GM12874 (cell line): Measurements from ENCODE around the gene ABCA9.

ENCODE experiments used
- TF ChIP-seq, protein P1 (sequence below): IDR thresholded peaks from 2 replicates; pipeline ENCODE4 v1.5.1; 2011; ENCODE audit warnings: low read depth, mild to moderate bottlenecking, control low read depth, low read length, moderate library complexity; ENCODE audit not compliant: insufficient read depth

Gene ABCA9, protein sequence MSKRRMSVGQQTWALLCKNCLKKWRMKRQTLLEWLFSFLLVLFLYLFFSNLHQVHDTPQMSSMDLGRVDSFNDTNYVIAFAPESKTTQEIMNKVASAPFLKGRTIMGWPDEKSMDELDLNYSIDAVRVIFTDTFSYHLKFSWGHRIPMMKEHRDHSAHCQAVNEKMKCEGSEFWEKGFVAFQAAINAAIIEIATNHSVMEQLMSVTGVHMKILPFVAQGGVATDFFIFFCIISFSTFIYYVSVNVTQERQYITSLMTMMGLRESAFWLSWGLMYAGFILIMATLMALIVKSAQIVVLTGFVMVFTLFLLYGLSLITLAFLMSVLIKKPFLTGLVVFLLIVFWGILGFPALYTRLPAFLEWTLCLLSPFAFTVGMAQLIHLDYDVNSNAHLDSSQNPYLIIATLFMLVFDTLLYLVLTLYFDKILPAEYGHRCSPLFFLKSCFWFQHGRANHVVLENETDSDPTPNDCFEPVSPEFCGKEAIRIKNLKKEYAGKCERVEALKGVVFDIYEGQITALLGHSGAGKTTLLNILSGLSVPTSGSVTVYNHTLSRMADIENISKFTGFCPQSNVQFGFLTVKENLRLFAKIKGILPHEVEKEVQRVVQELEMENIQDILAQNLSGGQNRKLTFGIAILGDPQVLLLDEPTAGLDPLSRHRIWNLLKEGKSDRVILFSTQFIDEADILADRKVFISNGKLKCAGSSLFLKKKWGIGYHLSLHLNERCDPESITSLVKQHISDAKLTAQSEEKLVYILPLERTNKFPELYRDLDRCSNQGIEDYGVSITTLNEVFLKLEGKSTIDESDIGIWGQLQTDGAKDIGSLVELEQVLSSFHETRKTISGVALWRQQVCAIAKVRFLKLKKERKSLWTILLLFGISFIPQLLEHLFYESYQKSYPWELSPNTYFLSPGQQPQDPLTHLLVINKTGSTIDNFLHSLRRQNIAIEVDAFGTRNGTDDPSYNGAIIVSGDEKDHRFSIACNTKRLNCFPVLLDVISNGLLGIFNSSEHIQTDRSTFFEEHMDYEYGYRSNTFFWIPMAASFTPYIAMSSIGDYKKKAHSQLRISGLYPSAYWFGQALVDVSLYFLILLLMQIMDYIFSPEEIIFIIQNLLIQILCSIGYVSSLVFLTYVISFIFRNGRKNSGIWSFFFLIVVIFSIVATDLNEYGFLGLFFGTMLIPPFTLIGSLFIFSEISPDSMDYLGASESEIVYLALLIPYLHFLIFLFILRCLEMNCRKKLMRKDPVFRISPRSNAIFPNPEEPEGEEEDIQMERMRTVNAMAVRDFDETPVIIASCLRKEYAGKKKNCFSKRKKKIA (N-terminal part only)

DNA sequence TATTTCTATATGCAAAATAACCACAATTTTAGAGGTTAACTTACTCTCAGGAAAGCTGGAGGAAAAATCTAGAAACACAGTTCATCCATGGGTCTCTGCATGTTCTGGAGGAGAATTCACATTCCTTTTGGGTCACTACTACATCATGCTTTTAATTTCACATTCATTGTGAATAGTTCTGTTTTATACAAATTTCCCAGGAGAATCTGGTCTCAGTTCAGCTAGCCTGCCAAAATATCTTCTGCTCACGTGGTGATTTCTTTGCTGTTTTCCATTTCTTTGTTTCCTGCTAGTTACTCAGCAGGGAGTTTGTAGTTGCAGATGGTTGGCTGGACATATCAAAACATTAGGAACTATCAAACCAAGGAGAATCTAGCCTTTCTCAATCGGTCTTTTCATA lies at the start of gene ABCA9:
Gene ABCA9 (minus strand): TSS at position 106 of the 400 bp plus-strand sequence. CDS start 9,801 bp downstream, outside the sequence.
- TF ChIP-seq, protein P1, sequence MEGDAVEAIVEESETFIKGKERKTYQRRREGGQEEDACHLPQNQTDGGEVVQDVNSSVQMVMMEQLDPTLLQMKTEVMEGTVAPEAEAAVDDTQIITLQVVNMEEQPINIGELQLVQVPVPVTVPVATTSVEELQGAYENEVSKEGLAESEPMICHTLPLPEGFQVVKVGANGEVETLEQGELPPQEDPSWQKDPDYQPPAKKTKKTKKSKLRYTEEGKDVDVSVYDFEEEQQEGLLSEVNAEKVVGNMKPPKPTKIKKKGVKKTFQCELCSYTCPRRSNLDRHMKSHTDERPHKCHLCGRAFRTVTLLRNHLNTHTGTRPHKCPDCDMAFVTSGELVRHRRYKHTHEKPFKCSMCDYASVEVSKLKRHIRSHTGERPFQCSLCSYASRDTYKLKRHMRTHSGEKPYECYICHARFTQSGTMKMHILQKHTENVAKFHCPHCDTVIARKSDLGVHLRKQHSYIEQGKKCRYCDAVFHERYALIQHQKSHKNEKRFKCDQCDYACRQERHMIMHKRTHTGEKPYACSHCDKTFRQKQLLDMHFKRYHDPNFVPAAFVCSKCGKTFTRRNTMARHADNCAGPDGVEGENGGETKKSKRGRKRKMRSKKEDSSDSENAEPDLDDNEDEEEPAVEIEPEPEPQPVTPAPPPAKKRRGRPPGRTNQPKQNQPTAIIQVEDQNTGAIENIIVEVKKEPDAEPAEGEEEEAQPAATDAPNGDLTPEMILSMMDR, result no peak

- TF ChIP-seq, protein P1, result no peak
Observed at GRCh38 chr17:69105907-69106730, 45.4 kb upstream of the ABCA9 start.

- TF ChIP-seq, protein P1, result no peak
Observed at GRCh38 chr17:69103557-69104233, 43.0 kb upstream of the ABCA9 start.

- TF ChIP-seq, protein P1, result no peak
Observed at GRCh38 chr17:69098625-69099024, 37.9 kb upstream of the ABCA9 start.

GRCh38 chr17:69096541-69096940 lies 35.8 kb upstream of the ABCA9 start:
- TF ChIP-seq, protein P1, result no peak

GRCh38 chr17:69093995-69094394 lies 33.3 kb upstream of the ABCA9 start:
- TF ChIP-seq, protein P1, result no peak
